D341Med (cell line): ENCODE data around the gene PRKD2.

Experiments used
- DNase-seq: peaks from one replicate; pipeline ENCODE4 v3.0.0; 2012; ENCODE audit warnings: low spot score

Gene PRKD2

DNA sequence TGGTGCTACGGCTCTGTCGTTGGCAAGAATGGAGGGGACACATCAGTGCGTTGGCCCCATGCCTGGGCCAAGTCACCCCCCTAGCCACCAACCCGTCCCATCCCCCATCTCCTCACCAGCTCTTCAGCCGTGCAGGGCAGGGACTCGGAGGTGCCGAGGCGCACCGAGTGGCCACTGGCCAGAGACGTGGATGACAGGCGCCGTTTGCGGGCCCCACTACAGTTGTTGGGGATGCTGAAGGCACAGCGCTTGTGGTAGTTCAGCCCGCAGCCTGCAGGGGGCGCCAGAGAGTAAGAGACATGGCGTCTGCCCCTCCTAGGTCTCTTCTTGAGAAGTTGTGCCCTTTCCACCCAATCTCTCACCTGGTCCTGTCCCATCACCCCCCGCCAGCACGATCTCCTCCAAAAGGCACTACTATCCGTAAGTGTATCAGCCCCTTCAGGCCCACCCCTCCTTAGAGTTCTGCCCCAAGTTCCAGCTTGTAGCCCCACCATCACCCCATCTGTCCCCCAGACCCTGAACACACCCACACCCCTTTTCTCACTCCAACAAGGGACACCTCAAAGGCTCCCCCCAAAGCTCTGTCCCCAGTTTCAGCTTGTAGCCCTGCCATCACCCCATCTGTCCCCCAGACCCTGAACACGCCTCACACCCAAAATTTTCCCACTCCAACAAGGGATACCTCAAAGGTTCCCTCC is 12.4 kb downstream of the PRKD2 start:
- peak; percentile 88 for DNase-seq

DNA sequence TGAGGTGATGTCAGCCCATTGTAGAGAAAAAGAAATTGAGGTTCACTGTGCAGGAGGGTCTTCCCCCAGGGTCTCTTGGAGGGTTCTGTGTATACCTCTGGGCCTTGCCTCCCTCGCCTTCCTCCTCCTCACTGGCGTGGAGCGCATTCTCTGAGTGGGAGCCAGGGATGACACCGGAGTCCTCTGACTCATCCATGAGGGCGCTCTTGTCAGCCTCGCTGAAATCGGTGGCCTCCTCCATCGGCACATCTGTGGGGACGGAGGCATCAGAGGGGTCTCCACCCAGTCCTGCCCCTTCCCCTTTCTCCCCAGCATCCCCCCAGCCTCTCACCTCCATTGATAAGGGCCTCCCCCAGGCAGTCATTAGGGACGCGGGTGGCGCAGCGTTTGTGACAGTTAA is 16.2 kb downstream of the PRKD2 start:
- no peak for DNase-seq

DNA sequence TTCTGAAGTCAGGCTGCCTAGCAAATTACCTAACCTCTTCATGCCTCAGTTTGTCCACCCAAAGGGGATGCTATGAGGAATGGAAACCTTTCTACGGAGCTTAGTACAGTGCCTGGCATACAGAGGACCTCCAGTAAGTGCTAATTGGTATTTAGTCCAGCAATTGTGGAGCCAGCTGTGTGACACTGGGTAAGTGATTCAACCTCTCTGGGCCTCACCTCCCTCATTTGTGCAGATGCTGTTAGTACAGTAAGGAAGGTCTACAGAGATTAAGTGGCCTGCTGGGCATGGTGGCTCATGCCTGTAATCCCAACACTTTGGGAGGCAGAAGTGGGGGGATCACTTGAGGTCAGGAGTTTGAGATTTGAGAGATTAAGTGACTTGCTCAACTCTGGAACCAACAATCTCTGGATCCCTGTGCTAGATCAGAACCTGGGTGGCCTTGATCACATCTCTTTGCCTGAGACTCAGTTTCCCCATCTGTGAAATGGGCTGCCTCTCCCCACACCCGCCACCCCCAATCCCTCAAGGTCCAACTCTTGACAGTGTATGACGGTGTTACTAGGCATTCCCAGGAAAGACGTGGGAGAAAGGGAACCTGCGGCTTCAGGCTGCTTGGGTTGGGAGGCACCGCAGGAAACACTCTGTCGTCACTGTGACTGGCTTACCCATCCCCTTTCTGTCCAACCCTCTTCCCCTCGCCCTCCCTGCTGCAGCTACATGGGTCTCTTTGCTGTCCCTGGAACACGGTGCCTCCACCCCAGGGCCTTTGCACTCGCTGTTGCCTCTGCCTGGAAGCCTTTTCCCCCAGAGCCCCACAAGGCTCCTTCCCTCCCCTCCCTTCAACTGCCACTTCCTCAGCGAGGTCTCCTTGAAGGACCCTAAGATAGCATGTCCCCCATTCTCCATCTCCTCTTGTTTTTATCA is 18.3 kb downstream of the PRKD2 start:
- DNase-seq, result no peak

DNA sequence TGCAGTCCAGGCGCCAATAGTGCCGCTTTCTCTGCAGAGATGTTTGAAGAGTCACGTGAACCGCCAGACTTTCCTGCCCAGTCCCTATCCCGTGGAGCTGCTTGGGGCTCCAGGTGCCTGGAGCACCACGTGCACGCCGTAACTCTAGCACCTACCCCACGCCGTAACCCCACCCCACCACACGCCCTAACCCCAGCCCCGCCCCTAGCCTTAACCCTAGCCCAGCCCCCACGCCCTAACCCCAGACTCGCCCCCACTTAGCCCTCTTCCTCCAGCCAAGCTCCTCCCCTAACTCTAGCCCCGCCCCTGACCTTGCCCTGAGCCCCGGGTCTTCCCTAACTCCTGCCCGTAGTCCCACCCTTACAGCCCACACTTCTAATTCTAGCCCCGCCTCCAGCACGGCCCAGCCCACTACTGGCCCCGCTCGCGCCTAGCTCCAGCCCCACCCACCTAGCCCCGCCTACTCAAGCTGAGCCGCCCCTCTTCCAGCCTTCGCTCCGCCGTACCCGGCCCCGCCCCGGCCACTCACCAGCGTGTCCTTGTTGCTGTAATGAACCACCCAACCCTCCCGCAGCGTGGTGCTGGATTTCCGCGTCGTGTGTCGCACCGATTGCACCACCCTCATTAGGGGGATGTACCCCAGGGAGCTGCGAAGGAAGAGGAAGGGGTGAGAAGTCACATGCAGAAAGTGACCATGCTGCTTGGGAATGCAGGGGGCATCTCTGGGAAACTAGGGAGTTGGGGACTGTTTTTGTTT is 19.5 kb downstream of the PRKD2 start:
- DNase-seq, result peak; percentile 53

DNA sequence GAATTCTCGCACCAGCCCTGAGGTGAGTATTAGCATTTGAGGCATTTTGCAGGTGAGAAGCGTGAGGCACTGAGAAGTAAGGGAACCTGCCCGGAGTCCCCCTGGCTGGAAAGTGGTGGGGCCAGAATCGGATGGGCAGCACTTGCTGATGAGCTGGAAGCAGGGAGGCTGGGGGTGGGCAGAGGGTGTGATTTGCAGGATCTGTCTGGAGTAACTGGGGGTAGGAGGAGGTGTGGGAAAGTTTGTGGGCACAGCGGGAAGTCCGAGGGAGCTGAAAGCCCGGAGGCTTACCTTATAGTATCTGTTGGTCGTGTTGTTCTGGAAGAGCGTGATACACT is 20.1 kb downstream of the PRKD2 start:
- DNase-seq, result peak; percentile 12

DNA sequence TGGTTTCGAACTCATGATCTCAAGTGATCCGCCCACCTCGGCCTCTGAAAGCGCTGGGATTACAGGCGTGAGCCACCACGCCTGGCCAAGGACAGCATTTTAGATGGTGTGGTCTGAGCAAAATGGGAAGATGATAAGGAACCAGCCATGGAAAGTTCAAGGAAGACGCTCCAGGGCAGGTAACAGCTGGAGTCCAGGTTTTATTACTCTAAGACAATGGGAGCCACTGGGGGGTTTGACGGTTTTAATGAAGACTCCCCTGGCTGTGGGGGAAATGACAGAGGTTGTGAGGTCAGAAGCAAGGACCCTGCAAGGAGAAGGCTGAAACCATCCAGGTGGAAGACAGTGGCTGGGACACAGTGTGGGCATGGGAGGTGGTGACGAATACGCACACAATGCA is 20.9 kb downstream of the PRKD2 start:
- no peak for DNase-seq

DNA sequence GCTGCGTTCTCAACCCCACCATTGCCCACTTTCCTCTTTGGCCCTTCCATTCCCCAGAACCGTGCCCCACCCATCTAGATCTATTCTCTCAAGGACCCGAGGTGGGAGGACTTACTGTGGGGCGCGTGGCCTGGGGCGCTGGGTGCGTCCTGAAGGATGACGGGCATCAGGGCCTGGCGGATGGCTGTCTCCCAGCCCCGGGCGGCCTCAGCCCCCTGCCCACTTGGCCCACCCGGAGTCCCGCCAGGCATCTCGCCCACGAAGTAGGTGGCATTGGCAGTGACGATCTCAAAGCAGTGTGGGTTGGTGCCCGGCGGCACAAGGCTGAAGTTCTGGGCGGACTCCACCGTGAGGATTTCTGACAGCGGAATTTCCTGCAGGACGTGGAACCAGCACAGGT is 23.2 kb downstream of the PRKD2 start:
- no peak for DNase-seq

DNA sequence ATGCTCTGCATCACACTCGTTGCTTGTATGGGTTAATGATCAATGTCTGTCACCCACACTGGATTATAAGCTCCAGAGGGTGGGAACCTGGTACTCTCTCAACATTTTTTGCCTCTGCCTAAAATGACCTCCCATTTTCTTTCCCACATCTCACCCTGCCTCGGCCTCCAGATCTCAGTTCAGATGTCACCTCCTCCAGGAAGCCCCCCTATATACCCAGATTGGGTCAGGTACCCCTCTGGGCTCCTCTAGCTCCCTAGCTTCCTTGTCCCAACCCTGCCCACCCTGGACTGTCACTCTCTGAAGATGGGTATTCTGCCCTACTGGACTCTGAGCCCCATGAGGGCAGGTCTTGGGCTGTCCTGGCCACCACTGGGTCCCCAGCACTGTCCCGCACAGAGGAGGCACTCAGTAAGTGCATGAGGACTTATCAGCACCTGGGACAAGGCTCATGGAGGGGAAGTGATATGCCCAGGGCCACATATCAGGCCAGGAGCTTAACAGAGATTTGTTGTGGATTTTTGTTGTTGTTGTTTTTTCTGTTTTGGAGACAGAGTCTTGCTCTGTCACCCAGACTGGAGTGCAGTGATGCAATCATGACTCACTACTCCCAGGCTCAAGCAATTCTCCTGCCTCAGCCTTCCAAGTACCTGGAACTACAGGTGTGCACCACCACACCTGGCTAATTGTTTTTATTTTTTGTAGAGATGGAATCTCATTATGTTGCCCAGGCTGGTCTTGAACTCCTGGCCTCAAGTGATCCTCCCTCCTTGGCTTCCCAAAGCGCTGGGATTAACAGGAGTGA is 23.8 kb downstream of the PRKD2 start:
- DNase-seq, result no peak

DNA sequence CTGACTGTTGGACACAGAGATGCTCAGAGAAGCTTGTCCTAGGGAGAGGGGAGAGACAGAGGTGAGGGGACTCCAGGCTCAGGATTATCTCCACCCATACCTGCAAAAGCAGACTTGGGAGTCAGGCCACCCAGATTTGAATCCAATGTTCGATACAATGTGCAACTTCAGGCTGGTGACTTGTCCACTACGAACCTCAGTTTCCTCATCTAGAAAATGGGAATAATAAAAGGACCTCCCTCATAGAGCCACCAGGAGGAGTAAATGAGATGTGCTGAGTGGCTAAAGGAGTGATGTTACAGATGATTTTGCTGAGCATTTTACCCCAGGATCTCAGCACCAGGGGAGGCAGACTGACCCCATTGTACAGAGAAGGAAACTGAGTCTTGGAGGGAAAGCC is 25.0 kb downstream of the PRKD2 start:
- DNase-seq, result no peak

DNA sequence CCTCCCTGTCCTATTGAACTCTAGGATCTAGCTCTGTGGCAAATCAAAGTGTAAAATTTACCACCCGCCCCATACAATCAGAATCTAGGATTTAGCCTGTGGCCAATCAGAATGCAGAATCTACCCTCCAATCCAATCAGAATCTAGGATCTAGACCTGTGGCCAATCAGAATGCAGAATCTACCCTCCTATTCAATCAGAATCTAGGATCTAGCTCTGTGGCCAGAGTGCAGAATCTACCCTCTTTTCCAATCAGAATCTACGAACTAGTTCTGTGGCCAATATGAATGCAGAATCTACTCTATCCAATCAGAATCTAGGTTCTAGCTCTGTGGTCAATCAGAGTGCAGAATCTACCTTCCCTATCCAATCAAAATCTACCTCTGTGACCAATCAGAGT is 25.8 kb downstream of the PRKD2 start:
- no peak for DNase-seq

DNA sequence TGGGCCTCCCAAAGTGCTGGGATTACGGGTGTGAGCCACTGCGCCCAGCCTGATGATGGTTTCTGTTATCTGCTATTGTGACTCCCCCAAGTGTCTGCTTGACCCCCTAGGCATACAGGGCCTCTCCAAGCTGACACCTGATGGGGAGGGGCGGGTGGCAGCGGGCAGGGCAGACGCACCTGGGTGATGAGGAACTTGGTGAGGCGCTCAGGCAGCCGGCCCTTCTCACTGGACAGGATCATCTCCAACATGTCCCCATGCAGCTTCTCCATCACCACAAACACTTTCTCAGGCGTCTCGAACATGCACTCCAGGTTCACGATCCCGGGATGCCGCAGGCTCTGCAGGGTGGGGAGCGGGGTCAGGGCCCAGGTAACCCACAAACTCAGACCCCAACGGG is 27.6 kb downstream of the PRKD2 start:
- DNase-seq, result no peak

DNA sequence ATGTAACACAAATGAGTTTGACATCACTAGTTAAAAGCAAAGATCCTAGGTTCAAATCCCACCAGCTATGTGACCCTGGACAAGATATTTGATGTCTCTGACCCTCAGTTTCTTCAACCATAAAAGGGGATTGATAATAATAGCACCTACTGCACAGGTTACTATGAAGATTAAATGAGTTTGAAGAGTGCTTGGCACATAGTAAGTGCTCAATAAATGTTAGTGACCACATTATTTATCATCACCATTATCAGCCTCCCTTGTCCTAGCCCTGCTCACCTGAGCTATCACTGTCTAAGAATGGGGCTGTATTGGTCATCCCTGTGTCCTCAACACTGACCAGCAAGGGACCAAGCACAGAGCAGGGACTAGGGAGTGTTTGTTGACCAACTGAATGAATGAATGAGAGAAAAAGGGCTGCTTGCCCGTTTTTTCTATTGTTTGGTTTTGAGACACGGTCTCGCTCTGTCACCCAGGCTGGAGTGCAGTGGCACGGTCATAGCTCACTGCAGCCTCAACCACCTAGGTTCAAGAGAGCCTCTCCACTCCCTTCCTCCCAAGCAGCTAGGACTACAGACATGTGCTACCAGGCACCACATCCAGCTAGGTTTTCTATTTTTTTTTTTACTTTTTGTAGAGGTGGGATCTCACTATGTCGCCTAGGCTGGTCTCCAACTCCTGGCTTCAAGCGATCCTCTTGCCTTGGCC is 29.3 kb downstream of the PRKD2 start:
- no peak for DNase-seq

DNA sequence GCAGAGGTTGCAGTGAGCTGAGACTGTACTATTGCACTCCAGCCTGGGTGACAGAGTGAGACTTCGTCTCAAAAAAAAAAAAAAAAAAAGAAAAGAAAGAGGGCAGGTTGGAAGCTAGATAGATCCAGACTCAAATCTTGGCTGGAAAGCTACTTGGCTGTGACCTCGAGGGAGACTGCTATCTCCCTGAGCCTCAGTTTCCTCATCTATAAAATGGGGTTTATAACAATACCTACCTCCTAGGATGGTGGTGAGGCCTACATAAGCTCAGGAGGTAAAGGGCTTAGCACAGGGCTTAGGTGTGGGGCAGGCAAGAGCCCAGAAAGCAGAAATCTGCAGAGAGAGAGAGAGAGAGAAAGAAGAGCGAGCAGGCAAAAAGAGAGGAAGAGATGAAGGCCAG is 31.7 kb downstream of the PRKD2 start:
- no peak for DNase-seq

DNA sequence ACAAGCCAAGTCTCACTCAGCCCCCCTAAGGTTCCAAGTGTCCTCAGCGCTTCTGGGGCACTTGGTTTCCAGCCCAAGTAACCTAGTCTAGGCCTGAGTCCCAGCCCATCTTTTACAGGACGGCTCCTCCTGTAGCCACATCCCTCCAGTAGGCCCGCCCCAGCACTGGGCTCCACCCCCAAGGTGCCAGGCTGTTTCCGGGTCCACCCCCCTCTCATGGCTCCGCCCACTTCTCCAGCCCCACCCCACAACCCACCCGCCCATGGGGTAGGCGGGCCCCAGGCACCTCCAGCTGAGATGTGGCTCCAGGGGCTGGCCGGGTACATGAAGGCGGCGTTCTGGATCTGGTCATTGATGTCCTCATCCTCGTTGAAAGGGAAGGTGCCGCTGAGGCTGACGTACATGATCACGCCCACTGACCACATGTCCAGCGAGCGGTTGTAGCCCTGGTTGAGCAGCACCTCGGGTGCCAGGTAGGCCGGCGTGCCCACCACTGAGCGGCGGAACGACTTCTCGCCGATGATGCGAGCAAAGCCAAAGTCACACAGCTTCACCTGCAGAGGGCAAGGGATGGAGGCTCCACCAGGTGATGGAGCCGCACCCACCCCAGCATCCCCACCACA is 38.7 kb downstream of the PRKD2 start:
- DNase-seq, result peak; percentile 61

DNA sequence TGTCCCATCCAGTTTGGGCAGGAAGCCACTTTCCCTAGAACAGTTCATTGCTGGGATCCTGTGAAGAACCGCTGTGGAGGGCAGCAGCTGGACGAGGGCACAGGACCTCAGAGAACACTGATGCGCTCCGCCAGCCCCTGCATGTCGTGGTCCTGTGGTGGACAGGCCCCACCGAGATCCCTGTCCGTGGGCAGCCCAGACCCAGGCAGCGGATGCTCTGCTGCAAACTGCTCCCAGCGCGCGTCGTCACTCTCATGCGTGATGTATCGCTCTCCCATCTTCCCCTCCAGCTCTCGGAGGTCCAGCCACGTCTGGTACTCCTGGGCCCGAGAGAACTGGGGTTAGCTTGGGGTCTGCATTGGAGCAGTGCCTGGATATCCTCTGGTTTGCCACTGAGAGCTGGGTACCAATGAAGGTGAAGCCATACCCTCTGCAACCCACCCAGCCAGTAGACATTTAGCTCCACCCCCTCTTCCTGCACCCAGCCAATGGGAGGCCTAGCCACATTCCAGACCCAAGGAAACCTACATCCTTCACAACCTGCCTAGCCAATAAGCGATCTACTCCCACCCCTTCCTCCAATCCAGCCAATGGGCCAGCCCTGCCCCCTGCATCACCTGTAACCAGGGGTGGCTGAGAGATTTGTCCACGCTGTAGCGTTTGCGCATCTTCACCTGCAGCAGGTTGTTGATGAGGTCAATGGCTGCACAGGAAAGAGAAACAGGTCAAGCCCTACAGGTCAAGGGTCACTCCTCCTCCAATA is 42.3 kb downstream of the PRKD2 start:
- DNase-seq, result peak; percentile 59

DNA sequence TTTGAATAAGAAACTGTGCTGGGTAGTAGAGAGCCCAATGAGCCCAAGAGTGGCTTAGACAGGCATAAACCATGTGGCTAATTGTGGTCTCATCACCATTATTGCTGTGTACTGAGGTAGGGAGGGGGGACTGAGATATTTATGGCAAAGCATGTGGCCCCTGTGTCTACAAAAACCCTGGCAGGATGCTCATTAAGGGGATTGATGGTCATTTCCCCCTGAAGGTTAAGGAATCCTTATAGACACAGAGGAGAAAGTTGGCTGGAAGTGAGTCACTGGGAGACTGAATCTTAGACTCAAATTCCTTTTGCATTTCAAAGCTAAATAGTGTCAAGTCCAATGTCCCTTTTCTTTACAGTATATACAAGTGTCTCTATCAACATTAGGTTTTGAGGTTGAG is 46.1 kb downstream of the PRKD2 start:
- no peak for DNase-seq

DNA sequence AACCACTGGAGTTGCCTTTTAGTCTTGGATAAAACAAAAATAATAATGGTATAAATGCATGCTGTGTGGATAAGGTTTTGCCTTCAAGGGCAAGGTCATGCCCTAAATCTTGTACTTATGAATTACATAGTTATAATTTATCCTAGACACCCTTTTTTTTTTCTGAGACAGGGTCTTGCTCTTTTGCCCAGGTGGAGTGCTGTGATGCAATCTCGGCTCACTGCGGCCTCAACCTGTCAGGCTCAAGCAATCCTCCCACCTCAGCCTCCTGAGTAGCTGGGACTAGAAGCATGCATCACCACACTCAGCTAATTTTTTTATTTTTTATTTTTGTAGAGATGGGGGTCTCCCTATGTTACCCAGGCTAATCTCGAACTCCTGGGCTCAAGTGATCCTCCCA is 48.3 kb downstream of the PRKD2 start:
- no peak for DNase-seq

DNA sequence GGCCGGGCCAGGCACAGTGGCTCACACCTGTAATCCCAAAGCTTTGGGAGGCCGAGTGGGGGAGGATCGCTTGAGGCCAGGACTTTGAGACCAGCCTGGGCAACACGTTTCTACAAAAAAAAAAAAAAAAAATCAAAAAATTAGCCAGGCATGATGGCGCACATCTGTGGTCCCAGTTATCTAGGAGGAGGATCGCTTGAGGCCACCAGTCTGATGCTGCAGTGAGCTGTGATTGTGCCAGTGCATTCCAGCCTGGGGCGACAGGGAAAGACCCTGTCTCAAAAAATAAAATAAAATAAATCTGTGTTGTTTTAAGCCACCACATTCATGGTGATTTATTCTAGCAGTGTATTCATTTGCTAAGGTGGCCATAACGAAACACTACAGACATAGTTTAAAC is 51.8 kb downstream of the PRKD2 start:
- DNase-seq, result no peak

DNA sequence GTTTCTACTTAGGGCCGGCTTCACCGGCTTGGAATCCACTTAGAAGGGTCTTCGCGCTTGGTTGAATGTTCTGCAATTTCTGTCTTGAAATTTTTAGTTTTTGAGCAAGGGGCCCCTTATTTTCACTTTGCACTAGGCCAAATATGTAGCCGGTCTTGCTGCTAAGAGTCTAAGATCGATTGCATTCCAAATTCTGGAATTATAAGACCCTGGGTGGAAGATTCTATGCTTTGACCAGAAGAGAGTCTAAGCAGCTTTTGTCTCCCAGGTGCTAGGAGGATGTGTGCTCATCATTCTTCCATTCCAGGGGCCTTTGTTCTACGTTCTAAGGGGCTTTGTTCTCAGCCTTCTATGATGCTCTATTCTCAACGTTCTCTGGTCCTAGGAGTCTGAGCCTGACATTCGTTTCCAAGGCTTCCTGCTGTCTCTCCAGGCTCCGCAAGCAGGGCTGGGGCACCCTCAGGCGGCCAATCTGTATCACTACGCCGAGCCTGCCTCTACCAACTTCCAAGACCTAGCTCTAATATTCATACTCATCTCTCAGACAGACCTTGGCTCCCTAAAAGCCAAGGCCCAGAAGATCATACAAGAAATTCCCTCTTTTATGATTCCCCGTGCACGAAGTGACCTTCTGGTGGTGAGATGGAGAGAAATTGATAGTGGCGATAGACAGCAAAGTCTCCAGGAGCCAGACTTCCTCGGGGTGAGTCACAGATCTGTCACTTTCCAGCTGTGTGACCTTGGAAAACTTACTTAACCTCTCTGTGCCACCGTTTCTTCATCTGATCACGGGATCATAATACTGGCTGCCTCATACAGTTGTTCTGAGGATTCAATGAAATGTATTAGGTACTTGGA is 55.0 kb downstream of the PRKD2 start:
- DNase-seq, result peak; percentile 86
